KOPT-K1 (cell line): Measurements from ENCODE around the gene DNAJC16.

Source experiments
- H3K27ac ChIP-seq: fragments of 200-600 bp; sonication (generic); 2 replicates; pipeline ENCODE4 v1.5.1; 2016; ENCODE audit warnings: antibody characterized with exemption, mild to moderate bottlenecking, low read depth, low read length; ENCODE audit not compliant: poor library complexity, severe bottlenecking
- H3K36me3 ChIP-seq: fragments of 200-600 bp; sonication (generic); 2 replicates; pipeline ENCODE4 v1.5.1; 2017; ENCODE audit warnings: antibody characterized with exemption, mild to moderate bottlenecking, low read length, moderate library complexity; ENCODE audit not compliant: insufficient read depth
- H3K9me3 ChIP-seq: fragments of 200-600 bp; sonication (generic); 2 replicates; pipeline ENCODE4 v1.5.1; 2017; ENCODE audit warnings: antibody characterized with exemption, low read length, mild to moderate bottlenecking; ENCODE audit not compliant: insufficient read depth, poor library complexity, severe bottlenecking

DNAJC16 gene

DNA sequence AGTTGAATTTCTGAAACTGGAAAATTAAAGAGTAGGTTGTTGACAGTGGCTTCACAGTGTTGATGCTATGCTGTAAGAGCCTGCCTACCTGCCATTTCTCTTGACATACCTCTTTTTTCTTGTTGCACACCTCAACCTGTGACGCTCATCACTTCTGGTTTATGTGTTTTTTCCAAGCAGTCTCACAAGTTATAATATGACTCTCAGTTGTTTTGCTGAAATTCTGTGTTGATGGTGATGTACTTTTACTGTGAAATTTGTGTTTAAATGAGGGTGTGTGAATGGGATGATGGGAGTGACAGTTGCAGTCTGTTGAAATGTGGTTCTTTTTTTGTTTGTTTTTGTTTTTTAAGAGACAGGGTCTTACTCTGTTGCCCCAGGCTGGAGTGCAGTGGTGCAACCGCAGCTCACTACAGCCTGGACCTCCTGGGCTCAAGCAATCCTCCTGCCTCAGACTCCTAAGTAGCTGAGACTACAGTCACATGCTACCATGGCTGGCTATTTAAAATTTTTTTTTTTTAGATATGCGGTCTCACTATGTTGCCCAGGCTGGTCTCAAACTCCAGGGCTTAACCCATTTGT, 97.6 kb downstream of the DNAJC16 start:
- H3K9me3 ChIP-seq, result no peaks in the 10 kb centered on the region
- H3K27ac ChIP-seq, result no peak overlapping the region
- peaks cover 38% of the 10 kb centered on the region for H3K36me3 ChIP-seq

DNA sequence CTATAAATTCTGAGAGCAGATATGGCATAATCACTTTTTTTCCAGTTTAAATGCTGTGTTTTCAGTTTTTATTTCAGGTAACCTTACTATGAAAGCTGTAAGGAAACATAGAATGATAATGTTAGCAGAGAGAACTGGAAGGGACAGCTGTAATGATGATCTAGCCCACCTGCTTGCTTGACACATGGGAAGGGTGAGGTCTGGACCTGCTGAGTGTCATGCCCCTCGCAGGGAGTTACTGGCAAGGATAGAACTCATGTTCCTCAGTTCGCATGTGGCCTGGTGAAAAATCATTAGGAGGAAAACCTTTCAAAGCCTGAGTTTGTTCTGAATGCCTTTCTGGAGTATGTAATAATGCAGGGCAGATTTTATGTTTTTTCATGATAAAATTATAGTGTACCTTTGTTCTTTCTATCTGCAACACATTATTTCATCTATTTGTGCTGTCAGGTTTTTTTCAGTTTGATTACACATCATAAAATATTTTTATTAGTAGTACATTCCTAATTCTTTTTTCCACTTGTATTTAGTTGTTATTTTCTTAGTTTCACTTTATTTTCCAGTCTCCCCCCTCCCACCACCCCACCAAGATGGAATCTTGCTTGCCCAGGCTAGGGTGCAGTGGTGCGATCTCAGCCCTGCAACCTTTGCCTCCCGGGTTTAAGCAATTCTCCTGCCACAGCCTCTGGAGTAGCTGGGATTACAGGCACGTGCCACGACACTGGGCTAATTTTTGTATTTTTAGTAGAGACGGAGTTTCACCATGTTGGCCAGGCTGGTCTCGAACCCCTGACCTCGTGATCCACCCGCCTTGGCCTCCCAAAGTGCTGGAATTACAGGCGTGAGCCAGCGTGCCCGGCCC, 98.6 kb downstream of the DNAJC16 start:
- peaks cover 48% of the 10 kb centered on the region for H3K36me3 ChIP-seq
- H3K27ac ChIP-seq, result no peak overlapping the region

More for the DNA sequence above, 98.6 kb downstream of the DNAJC16 start:
- no peaks in the 10 kb centered on the region for H3K9me3 ChIP-seq
